AG09309 (cell line): ENCODE measurements around the gene GOLGA2.

ENCODE experiments used
- DNase-seq: peaks from one replicate; pipeline ENCODE4 v3.0.0-alpha.2; 2010; ENCODE audit warnings: low read depth
- H3K4me3 ChIP-seq: 2 replicates; pipeline ENCODE4 v1.5.1; 2011; ENCODE audit warnings: mild to moderate bottlenecking, low read depth, low read length, moderate library complexity; ENCODE audit not compliant: control insufficient read depth
- CTCF ChIP-seq: IDR thresholded peaks from 2 replicates; pipeline ENCODE4 v1.5.1; 2011; ENCODE audit warnings: mild to moderate bottlenecking, low read depth, low read length, inconsistent platforms; ENCODE audit not compliant: insufficient read depth, control insufficient read depth; ENCODE audit errors: missing control alignments

The GOLGA2 gene

DNA sequence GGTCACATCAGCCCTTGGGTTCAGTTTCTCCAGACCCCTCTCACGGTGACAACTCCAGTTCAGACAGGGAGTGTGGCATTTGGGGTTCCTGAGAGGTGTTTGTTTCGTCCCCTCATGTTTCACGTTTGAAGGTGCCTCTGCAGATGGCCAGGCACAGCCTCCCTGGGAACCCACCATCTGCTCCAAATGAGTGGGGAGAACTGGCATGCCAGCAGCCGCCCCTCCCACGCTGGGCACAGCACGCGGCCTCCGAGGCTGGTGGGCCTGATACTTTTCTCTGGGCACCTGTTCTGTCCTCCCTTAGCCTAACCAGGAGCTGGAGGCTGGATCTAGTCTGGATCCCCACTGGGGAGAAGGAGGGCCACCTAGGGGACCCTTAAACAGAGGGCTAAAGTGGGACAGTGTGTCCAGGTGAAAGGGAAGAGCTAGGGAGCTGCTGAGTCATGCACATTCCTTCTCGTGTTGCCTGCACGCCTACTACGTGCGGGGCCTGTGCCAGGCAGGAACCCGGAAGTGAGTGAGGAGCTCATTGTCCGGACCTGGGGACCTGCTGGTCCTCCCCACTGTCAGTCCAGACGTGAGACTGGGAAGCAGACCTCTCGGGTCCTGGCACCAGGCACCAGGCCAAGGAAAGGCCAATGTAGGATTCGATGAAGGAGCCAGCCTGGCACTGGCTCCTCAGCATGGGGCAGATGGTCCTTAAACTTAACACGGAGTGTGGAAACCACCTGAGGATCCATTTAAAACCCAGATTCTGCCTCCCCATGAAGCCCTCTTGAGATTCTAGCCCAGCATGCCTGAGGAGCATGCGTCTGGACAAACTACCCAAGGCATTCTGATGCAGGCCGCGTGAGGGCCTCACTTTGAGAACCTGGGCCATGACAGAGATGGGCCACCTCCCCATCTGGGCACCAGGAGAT lies 61.0 kb downstream of the GOLGA2 start:
- no peak overlapping the region for H3K4me3 ChIP-seq
- DNase-seq, result no peak
- TF ChIP-seq CTCF, result no peak

- no peak for TF ChIP-seq CTCF
- DNase-seq, result no peak
Measured at GRCh38 chr9:128213746-128214497, 61.9 kb downstream of the GOLGA2 start.

DNA sequence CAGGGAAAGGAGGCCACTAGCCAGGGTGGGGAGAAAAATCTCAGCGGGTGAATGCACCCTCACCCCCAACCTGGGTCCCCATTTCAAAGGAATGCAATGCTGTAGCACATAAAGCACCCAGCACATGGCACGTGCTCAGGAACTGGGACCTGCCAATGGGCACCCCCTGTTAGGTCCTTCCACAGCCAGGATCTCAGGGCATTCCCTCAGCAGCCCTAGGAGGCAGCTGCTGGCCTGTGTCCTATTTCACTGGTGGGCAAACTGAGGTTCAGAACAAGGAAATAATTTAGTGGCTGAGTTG lies 63.9 kb downstream of the GOLGA2 start:
- DNase-seq, result no peak
- TF ChIP-seq CTCF, result no peak

More at GRCh38 chr9:128213746-128214497, 61.9 kb downstream of the GOLGA2 start:
- H3K4me3 ChIP-seq, result no peak overlapping the region

DNA sequence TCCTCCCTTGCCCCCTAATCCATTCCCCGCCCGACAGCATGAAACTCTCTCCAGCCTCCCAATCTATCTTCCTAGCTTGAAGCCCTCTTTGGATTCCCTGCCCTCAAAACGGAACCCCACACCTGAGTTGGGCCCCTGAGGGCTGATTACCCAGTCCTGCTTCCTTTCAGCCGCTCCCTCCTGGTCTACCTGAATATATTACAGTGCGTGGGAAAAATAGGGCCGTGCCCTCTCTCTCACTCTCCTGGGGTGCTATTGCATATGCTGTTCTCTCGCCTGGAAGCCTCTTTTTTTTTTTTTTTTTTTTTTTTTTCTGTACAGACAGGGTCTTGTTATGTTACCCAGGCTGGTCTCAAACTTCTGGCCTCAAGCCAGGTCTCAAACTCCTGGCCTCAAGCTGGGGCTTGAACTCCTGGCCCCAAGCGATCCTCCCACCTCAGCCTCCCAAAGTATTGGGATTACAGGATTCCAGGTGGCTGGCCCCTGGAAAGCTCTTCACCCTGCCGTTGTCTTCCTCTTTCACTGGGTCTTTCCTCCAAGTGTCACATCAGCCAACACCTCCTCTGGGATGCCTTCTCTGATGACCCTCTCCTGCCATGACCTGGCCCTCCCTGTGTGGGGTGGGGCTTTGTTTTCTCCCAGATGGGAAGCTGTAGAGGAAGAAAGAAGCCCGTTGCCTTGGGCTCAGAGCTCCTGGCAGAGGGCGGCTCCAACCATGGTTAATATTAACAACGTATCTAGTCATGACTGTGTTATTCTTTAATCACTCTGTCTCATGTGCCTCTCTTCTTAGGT lies 64.4 kb downstream of the GOLGA2 start:
- TF ChIP-seq CTCF, result no peak
- no peak for DNase-seq
- no peak overlapping the region for H3K4me3 ChIP-seq

More for the DNA sequence above, 63.9 kb downstream of the GOLGA2 start:
- H3K4me3 ChIP-seq, result no peak overlapping the region

DNA sequence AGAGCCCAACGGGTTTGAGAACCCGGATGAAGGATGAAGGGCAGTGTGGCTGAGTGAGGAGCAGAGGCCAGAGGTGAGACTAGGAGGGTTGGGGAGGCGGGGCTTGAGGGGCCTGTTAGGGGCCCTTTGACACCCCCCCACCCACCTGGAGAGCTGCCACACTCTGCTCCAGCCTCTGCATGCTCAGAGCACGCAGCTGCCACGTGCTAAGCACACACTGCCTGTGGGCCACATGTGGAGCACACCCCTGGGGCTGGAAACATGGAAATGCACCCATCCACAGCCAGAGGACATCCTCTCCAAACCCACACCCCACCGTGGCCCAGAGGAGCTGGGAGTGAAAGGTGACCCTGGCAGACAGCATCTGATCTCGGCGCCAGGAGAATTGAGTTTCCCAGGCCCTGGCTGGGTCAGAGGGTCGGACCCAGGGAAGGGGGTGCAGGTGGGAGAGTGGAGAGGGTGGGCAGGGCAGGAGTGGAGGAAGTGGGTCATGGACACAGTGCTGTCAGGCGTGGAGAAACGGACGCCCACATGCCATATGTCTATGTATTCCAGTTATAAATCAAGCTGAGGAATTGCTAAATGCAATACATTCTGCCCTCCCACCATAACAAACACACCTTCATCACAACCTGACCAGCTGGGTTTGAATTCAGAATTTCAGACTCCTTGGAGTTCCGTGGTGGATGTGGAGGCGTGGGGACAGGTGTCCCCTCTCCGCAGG lies 66.7 kb downstream of the GOLGA2 start:
- H3K4me3 ChIP-seq, result no peak overlapping the region
- TF ChIP-seq CTCF, result no peak
- no peak for DNase-seq

- no peak overlapping the region for H3K4me3 ChIP-seq
- TF ChIP-seq CTCF, result no peak
- DNase-seq, result no peak
Measured at GRCh38 chr9:128208386-128208785, 67.4 kb downstream of the GOLGA2 start.
